ENCODE results near the gene ZC3H6.

DNA sequence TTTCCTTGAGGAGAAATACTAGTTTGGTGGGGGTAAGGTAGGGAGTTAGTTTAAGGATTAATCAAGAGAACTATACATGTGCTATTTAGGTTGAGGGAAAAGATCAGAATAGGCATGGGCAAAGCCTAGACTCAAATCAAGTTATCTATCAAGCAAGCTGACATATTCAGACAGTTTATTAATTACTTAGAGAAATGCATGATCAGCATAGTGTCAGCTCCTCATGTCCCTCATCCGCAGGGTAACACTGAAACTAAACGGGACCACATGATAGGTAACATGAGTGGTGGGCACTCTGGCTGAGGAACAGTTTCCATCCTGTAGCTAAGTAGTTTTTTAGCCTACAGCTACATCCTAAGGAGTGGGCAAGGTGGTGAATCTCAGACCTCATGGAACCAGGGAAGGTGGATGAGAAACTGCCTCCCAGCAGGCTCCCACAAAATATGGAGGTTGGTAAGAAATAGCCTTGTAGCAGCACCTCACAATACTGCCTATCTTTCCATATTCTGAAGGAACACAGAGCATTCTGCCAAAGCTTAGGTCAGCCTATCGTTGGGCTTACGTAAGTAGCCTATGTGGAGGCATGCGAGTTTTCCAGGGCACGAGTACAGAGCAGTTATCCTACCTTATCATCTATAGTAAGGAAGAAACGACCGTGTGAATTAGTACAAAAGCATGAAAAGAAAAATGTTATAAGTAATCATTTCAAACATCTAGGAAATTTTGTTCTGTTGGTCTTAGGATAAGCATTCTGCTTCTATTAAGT is 18.4 kb downstream of the ZC3H6 start:
- no peak for TF ChIP-seq CTCF (IDR thresholded peaks at IDR 0.05)
- no peak for TF ChIP-seq POLR2A (IDR thresholded peaks at IDR 0.05)
- TF ChIP-seq POLR2AphosphoS5 (IDR thresholded peaks at IDR 0.05; ENCODE audit: insufficient read depth in 1 of 2, low read depth in 1 of 2), result no peak

Data from vagina (tissue), 2 donors.